MM.1S (cell line): ENCODE measurements around the gene CFAP77.

ENCODE experiments used
- EZH2phosphoT487 ChIP-seq: fragments of 300-600 bp; sonication (generic); IDR thresholded peaks from 2 replicates; pipeline ENCODE4 v1.6.1; 2018; ENCODE audit warnings: antibody characterized with exemption, low read length
- TF ChIP-seq, protein P1 (sequence below): fragments of 300-600 bp; sonication (generic); IDR thresholded peaks from 2 replicates; pipeline ENCODE4 v1.5.1; 2016; ENCODE audit warnings: antibody characterized with exemption, low read length, mixed read lengths

DNA sequence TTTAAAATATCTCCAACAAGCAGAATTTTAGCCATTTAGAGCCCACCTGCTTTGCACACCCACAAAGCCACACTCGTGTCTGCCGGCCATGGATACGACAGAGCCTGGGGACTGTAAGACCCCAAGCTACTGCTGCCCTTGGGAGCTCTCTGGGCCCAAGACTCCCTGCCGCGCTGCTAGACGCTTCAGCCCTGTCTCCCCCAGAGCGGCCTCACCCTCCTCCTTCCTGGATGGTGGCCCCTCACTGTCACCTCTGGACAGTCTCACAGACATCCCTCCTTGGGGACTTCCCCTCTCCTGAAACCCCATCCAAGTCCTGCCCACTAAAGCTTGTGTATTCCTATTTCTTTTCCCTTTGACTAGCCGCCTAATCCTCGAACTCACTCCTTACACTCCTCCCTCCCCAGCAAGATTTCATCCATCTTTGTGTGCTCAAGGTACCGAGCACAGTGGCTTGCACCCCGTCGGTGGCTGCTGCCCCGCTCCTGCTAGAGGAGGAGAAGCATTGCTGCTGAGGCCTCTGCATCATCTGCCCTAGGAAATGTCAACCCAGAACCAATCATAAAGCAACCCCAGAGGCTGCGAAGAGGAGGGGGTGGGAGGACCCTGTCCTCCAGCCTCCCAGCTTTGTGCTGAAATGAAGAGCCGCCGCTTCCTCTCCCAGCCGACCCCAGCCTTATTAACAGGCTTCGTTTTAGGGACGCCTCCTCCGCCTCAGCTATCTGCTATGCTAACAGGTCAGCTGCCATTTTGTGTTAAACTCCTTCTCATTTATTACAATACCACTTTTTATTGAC lies 71.2 kb downstream of the CFAP77 start:
- TF ChIP-seq, protein P1, sequence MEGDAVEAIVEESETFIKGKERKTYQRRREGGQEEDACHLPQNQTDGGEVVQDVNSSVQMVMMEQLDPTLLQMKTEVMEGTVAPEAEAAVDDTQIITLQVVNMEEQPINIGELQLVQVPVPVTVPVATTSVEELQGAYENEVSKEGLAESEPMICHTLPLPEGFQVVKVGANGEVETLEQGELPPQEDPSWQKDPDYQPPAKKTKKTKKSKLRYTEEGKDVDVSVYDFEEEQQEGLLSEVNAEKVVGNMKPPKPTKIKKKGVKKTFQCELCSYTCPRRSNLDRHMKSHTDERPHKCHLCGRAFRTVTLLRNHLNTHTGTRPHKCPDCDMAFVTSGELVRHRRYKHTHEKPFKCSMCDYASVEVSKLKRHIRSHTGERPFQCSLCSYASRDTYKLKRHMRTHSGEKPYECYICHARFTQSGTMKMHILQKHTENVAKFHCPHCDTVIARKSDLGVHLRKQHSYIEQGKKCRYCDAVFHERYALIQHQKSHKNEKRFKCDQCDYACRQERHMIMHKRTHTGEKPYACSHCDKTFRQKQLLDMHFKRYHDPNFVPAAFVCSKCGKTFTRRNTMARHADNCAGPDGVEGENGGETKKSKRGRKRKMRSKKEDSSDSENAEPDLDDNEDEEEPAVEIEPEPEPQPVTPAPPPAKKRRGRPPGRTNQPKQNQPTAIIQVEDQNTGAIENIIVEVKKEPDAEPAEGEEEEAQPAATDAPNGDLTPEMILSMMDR, result no peak
- no peak for TF ChIP-seq EZH2phosphoT487
